Stimulated activated CD4-positive, alpha-beta T cell treated with anti-CD3 and anti-CD28 coated beads, Interleukin-1b, Interleukin-23, amount 100 ng/mL, for 4 hours (primary cell): Measurements from ENCODE around the gene HMCN2.
"Not testable (repeated sequence)": the region's sequence is repeated elsewhere in the genome, so short reads cannot be mapped to it uniquely, and the experiment has no call there.

Experiments used
- DNase-seq, 2 donors: peaks; one replicate each; pipeline ENCODE4 v3.0.0-alpha.2; 2020; ENCODE audit warnings: low read depth in 2 of 2

Gene HMCN2

DNA sequence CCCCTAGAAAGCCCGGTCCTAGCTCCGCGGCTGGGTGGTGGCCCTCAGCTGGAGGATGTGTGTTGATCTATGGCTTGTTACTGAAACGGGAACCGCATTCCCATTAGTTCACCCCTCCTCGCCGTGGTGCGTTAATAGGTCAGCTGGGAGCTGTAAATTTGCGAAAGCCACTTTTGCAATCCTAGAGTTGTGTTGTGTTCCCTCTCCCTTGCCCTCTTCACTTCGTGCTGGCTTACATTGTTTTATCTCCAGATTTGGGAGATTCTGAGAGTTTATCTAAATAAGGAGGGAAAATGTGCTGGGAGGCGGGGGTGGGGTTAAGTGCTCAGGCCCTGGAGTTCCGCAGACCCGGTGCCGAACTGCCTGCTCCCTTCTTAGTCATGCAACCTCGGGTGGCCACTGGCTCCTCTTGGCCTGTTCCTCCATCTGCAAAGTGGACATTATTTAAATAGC lies 62.8 kb downstream of the HMCN2 start:
- DNase-seq, result no peak

- no peak for DNase-seq
These were observed 63.5 kb downstream of the HMCN2 start for GRCh38 chr9:130329061-130329460.

- DNase-seq, result no peak
These were observed 64.8 kb downstream of the HMCN2 start for GRCh38 chr9:130330202-130330862.

GRCh38 chr9:130331061-130331460 lies 65.5 kb downstream of the HMCN2 start:
- no peak for DNase-seq

DNA sequence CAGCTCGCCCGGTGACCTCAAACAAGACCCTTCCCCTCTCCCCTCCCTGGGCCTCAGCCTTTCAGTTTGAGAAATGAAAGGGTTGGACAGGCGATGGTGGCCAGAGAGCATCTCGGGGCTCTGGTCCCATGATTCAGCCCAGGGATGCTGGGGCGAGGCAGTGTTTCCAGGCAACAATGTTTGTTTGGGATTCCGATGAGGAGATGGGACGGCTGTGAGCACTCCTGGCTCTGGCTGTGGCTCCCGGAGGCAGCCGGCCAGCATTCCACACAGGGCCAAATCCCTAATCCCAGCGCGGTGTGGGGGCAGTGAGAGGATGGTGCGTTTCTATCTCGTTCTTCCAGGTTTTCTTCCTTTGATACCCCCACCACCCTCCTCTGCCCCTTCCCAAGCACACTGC lies 66.0 kb downstream of the HMCN2 start:
- DNase-seq, result no peak

DNA sequence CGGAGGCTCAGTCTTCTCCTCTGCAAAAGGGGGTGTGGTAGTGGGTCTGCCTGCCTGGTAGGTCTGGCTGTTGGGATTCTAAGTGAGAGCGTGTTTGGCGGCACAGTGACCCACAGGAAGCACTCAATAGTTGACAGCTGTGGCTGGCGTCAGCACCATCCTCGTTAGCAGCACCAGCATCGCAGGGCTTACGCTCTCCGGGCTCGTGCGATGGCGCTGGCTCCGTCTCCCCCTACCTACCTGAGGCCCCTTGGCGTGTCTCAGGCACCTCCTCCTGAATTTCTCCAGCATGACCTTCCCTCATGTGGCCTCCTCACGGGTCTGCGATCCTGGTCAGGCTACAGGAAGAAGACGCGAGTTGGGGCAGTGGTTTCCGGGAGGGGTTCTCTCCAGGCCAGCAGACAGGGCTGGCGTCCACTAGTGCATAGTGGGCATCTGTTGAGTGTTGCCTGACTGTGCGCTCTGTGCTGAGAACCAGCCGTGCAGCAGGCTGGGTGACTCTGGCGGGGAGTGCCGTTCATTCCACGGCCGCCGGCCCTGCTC lies 66.9 kb downstream of the HMCN2 start:
- DNase-seq, result no peak

DNA sequence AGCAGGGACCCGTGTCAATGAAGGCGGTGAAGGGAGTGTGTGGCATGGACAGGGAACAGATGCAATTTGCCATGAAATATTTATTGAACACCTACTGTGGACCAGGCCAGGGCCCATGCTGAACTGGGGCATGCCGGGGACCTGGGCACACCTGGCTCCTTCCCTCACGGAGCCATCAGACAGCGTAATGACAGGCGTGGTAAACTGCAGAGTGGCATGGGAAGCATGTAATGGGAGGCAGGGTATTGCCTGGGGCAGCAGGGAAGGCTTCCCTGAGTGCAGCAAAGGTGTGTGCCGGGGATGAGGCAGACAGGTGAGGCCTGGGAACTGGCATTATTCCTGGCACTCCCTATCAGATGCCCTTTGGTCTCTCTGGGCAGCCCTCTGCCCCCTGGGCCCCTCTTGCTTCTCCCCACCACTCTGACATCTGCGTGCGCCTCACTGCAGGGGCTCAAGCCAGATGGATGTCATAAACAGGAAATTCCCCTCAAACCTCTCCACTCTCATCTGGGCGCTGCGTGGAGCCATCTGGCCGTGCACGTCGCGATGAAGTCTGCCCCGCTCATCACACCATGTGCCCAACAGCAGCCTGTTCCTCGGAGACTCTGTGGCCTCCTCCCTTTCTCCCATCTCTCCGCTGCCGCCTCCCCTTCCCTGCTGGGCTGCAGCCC lies 67.6 kb downstream of the HMCN2 start:
- no peak for DNase-seq

GRCh38 chr9:130333712-130334062 lies 68.1 kb downstream of the HMCN2 start:
- DNase-seq, result no peak

DNA sequence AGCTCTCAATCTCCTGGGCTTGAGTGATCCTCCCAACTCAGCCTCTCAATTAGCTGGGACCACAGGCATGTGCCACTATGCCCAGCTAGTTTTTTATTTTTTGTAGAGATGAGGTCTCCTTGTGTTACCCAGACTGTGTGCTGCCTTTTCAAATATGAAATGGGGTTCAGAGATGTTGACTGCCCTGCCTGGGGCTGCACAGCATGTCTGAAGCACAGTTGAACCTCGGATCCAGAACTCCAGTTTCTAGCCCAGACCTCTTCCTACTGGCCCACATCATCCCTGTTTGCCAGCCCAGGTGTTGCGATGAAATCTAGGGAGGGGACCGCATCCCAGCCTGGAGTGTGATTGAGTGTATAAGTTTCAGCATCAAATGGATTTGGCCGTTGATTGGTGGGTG lies 69.4 kb downstream of the HMCN2 start:
- no peak for DNase-seq

GRCh38 chr9:130336027-130336610 lies 70.6 kb downstream of the HMCN2 start:
- DNase-seq, result no peak

DNA sequence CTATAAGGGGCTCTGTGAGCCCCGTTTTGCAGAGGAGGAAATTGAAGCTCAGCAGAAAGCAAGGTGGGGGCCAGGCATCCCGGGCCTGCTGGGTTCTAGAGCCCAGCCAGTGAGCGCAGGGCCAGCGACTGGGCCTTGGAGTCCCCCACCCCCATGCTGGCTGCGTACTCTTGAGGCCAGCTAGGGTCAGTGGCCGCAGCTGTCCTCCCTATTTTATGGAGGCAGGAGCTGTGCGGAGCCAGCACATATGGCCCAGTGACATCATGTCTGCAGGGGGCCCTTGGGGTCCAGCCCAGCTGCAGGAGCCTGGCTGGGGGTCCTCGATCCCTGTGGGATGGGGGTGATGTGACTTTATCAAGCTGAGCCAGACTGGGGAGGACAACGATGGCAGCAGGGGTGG lies 71.3 kb downstream of the HMCN2 start:
- DNase-seq, result no peak

- DNase-seq, result no peak
These were observed 71.8 kb downstream of the HMCN2 start for GRCh38 chr9:130337318-130337717.

DNA sequence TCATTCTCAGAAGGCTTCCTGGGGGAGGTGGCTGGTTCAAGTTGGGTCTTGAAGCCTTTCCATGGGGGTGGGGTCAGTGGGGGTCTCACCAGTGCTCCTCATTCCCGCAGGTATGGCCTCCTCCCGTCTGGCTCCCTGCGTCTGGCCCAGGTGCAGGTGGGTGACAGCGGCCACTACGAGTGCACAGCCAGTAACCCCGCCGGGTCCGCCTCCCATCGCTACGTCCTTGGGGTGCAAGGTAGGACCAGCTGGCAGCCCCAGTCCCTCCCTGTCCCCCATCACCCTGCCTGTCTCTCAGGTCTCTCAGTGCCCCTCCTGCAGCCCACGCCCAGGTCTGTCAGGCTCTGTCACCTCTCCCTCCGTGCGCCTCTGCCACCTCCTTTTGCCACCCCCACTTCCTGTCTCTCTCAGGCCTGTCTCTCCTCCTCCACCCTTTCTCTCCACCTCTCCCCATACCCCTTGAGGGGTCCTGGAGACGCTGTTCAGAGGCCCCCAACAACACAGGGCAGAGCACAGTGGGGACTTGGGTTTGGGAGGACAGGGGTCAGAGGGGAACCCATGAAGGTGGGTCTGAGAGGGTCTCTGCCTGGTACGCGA lies 72.3 kb downstream of the HMCN2 start:
- no peak for DNase-seq

- not testable (repeated sequence) for DNase-seq
These were observed 73.3 kb downstream of the HMCN2 start for GRCh38 chr9:130338891-130339290.

- no peak for DNase-seq
These were observed 73.7 kb downstream of the HMCN2 start for GRCh38 chr9:130339306-130339705.

GRCh38 chr9:130340011-130340410 lies 74.5 kb downstream of the HMCN2 start:
- no peak for DNase-seq

- DNase-seq, result not testable (repeated sequence)
These were observed 75.0 kb downstream of the HMCN2 start for GRCh38 chr9:130340557-130340956.

GRCh38 chr9:130341128-130341527 lies 75.6 kb downstream of the HMCN2 start:
- no peak for DNase-seq

- DNase-seq, result no peak
These were observed 76.5 kb downstream of the HMCN2 start for GRCh38 chr9:130341839-130342713.

- DNase-seq, result no peak
These were observed 77.1 kb downstream of the HMCN2 start for GRCh38 chr9:130342714-130343085.

DNA sequence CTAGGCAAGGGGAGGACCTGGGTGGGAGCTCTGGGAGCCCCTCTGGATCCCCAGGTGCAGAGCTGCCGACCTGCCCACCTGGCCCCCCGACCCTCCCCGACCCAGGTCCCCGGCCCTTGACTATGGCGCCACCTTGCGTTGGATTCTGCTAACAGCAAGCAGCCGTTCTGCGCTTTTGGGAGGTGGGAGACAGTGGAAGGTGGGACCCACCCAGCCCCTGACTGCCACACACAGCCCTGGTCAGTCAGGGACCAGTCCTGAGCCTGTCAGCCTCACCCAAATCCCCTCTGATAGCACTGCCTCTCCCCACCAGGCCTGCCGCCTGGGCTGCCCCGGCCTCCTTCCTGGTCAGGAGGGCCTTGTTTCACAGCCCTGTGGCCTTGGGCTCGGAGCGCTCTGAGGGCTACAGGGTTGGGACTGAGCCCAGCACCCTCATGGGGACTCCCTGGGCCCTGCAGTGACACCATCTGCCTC lies 77.9 kb downstream of the HMCN2 start:
- peak; percentile 21 to 23 for DNase-seq

- DNase-seq, result no peak
These were observed 78.8 kb downstream of the HMCN2 start for GRCh38 chr9:130344366-130344765.
